HG03064 (cell line): Measurements from ENCODE around the gene GATA5.
"Not testable (repeated sequence)": the region's sequence is repeated elsewhere in the genome, so short reads cannot be mapped to it uniquely, and the experiment has no call there.

ENCODE experiments used
- ATAC-seq: cut with Tn5 transposase; IDR thresholded peaks from one replicate; pipeline ENCODE4 v1.9.1; 2021; ENCODE audit warnings: low read depth; ENCODE audit not compliant: unreplicated experiment

Gene GATA5

GRCh38 chr20:62505337-62506045 lies 29.7 kb upstream of the GATA5 start:
- ATAC-seq = no peak

- no peak for ATAC-seq
Measured at GRCh38 chr20:62504323-62504722, 28.5 kb upstream of the GATA5 start.

- ATAC-seq = no peak
Measured at GRCh38 chr20:62503401-62504178, 27.8 kb upstream of the GATA5 start.

GRCh38 chr20:62502496-62503095 lies 26.8 kb upstream of the GATA5 start:
- no peak for ATAC-seq

- ATAC-seq = peak; percentile 57
Measured at GRCh38 chr20:62501801-62502495, 26.2 kb upstream of the GATA5 start.

GRCh38 chr20:62500237-62500864 lies 24.6 kb upstream of the GATA5 start:
- no peak for ATAC-seq

DNA sequence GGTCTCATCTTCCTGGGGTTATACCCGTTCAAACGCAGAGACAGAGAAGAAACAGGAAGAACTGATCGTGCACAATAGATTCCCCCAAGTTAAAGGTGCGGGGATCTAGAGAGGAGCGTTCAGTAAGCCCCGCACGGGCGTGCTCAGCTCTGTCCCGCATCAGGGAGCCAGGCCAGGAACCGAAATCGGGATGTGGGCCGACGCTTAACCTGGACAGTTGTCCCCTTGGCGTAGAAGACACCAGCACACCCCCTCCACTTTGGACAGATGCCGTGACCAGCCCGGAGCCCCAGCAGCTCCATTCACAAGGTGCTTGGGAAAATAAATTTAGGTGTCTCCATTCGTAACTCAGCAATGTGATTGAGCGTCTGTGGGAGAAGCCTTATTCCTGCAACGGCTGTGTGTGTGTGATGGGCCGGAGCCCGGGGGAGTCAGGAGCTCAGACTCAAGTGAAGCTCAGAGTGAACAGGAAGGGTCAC lies 24.0 kb upstream of the GATA5 start:
- no peak for ATAC-seq

DNA sequence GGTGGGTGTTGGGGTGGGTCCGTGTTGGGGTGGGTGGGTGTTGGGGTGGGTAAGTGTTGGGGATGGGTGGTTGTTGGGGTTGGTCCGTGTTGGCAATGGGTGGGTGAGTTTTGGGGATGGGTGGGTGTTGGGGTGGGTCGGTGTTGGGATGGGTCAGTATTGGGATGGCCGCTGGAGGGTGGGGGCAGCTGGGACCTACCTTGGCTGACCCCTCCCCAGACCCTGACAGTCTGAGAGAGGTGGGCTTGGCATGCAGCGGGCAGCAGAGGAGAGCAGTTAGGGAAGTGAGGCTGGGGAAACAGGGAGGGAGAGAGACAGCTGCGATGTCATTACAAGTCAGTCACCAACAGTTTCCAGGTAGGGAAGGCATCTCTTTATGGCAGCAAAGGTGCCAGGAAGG lies 23.1 kb upstream of the GATA5 start:
- ATAC-seq = no peak

GRCh38 chr20:62496568-62497218 lies 20.9 kb upstream of the GATA5 start:
- no peak for ATAC-seq

- ATAC-seq = no peak
Measured at GRCh38 chr20:62495749-62496567, 20.2 kb upstream of the GATA5 start.

DNA sequence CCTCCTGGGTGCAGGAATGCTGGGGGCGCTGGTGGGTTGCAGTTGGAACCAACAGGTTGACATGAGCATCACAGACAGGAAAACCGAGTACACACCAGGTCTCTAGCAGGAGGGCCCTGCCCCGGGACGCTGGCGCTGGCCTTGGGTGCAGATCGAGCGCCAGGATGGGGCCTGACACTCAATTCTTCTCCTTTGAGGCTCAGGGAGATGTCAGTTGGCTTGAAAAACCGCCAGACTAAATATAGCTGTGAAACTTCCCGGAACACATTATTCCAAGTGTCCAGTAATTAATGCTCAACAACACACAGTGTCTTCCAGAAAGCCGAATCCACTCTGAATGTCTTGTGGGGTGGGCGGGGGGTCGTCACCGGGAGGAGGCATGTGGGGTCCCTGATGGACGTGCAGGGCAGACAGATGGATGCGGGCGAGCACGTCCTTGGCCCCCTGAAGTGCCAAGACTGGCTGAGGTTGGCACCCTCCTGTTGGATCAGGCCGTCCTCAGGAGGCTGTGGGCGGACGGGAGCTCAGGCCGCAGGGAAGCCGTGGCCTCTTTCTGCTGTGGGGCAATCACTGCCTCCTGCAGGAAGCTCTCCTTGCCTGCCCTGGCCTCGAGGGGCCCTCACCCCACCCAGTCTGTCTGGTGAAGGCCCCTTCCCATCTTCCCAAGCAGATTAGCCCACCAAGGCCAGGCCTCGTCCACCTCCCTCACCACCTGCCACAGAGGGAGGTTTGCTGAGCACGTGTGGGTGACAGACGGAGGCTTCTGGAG lies 19.4 kb upstream of the GATA5 start:
- no peak for ATAC-seq

DNA sequence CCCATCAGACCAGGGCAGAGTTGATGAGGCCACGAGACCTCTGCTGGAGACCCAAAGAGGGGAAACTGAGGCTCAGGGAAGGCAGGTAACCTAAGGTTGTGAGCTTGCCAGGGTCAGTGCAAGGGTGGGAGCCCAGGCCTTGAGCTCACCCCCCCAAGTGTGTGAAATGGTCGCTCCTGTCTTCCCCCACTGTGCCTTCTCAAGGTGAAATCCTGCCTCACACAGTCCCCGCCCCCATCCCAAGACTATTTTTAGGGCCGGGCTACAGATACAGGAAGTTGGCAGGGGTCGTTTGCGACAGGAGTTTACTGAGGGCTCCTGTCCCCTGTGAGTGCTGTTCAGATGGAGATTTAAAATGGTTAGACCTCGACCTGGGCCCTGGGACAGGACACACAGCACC lies 18.7 kb upstream of the GATA5 start:
- ATAC-seq = no peak

DNA sequence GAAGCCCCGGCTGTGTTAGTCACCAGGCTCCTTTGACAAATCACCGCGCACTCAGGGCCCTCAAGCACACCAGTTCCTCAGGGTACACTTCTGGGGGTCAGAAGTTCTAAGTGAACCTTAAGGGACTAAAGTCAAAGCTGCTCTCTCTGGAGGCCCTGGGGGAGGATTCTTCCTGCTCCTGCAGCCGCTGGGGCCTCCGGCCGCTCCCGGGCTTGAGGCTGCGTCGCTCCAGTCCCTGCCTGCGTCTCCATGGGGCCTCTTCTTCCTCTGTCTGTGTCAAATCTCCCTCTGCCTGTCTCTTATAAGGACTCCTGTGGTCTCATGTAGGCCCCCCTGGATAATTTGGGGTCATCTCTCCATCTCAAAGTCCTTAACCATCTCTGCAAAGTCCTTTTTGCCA lies 18.1 kb upstream of the GATA5 start:
- ATAC-seq = no peak

DNA sequence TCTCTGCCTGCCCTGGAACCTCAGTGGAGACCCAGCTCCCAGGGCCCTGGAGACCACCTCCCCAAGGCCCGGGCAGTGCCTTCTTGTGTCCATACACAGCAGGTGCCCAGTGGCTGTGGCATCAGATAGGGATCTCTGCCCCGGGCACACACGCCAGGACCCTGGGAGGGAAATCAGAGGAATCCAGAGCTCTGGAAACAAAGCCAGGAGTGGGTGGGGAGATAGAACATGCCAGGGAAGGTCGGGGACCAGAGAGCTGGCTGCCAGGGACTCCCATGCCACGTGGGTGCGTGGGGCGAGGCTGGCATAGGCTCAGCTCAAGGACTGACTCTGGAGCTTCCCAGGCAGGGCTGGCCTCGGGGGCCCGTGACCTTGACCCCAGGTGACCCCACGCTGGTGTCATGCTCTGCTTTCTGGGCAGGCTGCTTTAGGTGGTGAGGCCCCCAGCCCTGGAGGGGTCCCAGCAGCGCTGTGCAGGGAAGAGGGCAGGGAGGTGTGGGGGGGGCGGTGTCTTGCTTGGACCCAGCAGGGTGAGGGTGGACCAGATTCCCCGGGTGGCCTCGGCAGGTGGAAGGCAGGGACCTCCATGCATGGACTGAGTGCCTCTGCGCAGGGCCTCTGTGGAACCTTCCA lies 17.6 kb upstream of the GATA5 start:
- ATAC-seq = no peak

DNA sequence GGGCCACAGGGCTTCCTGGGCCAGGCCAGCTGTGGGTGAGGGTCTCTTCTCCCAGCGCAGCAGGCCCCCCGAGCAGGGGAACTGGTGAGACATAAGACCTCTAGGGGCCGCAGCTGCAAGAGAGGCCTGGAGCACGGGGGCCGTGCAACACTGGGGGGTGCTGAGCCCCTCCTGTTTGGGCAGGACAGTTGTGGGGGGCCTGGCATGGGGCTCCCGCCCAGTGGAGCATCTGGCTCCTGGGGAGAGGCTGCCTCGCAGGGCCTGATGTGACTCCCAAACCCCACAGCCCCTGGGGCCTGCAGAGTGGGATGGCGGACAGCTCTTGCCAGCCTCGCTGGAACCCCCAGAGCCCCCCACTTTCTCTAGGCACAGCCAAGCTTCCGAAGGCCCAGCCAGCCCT lies 16.9 kb upstream of the GATA5 start:
- no peak for ATAC-seq

GRCh38 chr20:62490783-62491182 lies 15.0 kb upstream of the GATA5 start:
- ATAC-seq = not testable (repeated sequence)

GRCh38 chr20:62489932-62490263 lies 14.1 kb upstream of the GATA5 start:
- no peak for ATAC-seq
